Endothelial cell of umbilical vein (primary cell): ENCODE data around the gene CD99L2.

ENCODE experiments used
- CTCF ChIP-seq, 2 donors: IDR thresholded peaks; 1 replicate in 1 of 2; 2 replicates in 1 of 2; pipeline ENCODE4 v1.5.1; 2011; ENCODE audit warnings: low read length in 2 of 2, mild to moderate bottlenecking in 2 of 2, moderate library complexity in 2 of 2, control low read depth in 1 of 2, inconsistent platforms in 1 of 2, low read depth in 1 of 2; ENCODE audit not compliant: insufficient read depth in 1 of 2; ENCODE audit errors: extremely low read depth in 1 of 2
- JUN ChIP-seq: IDR thresholded peaks from 2 replicates; pipeline ENCODE4 v1.6.1; 2011; ENCODE audit warnings: borderline replicate concordance, low read depth; ENCODE audit not compliant: insufficient read length, insufficient read depth
- MYC ChIP-seq: IDR thresholded peaks from one replicate; pipeline ENCODE4 v1.6.1; 2011; ENCODE audit warnings: mild to moderate bottlenecking, low read depth, low read length
- POLR2A ChIP-seq: IDR thresholded peaks from 2 replicates; pipeline ENCODE4 v1.6.1; 2012; ENCODE audit warnings: low read depth, mild to moderate bottlenecking, control low read depth, low read length

DNA sequence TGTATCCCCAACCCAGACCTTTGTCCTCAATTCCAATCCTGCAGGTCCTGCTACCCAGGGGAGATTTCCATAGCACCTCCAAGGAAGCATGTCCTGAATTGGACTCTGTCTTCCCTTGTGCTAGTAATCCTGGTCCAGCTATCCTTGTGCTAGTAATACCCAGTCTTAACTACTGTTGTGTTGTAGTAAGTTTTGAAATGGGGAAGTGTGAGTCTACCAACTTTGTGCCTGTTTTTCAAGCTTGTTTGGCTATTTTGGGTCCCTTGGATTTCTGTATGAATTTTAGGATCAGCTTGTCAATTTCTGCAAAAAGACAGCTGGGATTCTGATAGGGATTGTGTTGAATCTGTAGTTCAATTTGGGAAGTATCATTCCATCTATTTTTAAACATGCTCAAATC, 51.4 kb downstream of the CD99L2 start:
- TF ChIP-seq CTCF (IDR thresholded peaks at IDR 0.05; ENCODE audit: extremely low read depth in 1 of 2, insufficient read depth in 1 of 2, low read depth in 1 of 2, low read length in 2 of 2) (no peak), POLR2A (no peak), MYC (no peak), JUN (no peak)
